DMS79 treated with DMSO at 0.1 percent for 48 hours (cell line): ENCODE measurements around the gene ADAMTS15.

Source experiments
- DNase-seq: peaks from one replicate; lab custom pipeline; 2025; lab: John Stamatoyannopoulos, UW

The ADAMTS15 gene

GRCh38 chr11:130515829-130516553 is 67.5 kb downstream of the ADAMTS15 start:
- no peak for DNase-seq

DNA sequence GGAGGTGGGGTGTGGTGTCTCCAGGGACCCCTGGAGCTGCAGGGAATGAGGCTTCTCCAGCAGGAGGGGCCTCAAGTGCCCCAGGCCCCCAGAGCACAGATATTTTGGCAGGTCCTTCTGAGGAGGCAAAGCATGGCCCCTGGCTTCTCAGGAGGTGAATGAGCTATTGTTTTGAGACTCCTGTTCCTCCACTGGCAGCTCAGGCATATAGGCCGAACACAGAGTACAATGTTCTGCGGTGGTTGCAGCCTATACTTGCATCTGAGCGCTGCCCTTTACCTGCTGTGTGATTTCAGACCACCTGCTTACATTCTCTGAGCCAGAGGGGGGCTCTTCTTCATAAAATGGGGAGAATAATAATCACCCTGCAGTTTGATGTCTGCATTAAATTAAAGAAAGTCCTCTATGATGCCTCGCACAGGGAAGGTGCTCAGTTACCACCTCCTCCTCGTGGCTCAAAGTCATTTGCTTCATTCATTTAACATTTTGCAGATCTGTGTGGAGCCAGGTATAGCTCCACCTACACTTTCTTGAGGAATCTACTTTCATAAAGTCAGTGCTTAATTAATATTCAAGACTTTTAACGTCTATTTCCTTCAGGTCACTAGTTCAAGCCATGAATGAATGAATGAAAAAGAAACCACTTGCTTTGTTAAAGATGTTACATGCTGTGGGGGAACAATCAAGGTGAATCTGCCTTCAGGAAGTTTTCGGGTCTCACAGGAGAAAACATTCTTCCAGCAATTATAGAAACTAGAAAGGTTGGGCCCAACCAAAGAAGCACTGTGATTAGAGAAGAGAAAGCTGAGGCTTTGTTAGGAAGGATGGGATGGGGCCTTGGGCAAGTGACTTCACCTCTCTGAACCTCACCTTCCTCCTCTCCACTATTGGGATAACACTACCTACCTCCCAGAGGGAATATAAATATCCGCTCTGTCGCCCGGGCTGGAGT is 68.4 kb downstream of the ADAMTS15 start:
- DNase-seq: no peak

- DNase-seq: no peak
Measured at GRCh38 chr11:130518164-130518680, 69.8 kb downstream of the ADAMTS15 start.

- no peak for DNase-seq
Measured at GRCh38 chr11:130519128-130519932, 70.9 kb downstream of the ADAMTS15 start.

DNA sequence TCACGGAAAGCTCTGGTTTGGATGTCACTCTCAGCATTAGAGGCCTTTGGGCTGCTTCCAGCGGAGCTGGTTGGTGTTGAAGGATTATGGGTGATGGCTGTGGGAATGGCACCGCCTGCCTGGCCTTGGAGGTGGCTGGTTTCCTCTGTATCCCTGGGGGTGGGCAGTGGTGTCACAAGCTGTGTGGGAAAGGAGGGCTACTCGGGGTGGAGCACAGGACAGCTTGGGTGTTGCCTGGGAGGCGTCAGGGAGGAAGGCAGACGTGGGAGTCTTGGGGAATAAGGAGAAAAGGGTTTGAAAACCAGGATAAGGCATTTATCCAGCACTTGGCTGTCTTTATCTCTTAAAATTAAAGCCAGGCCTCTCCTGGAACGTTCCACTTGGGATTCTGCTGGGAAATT is 71.8 kb downstream of the ADAMTS15 start:
- no peak for DNase-seq

DNA sequence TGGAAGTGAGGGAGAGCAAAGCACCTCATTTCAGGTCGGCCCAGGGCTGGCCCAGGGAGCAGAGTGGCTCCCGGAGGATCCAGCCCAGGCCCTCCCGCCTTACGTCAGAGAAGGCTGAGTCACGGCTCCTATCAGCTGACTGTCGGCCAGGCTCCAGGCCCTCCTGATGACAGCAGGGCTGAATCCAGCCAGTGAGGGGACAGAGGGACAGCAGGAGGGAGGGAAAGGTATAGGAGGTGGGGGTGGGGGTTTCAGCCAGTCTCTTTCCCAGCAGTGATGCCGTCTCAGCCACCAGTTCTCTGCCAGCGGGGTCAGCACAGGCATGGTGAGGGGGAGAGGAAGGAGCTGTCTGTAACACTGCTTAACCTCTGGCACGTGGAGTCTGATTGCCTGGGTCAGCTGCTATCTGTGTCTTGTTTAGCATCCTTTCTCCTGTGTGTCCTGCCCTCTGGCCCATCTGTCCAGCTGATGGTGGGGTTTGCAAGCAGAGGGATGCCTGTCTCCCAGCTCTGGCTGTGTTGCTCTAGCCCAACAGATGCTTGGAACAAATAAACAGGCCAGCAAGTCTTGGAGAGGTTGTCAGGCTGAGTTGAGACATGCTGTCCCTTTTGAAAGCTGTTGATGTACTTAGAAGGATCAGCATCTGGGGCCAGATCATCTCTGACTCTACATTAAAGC is 74.0 kb downstream of the ADAMTS15 start:
- no peak for DNase-seq

DNA sequence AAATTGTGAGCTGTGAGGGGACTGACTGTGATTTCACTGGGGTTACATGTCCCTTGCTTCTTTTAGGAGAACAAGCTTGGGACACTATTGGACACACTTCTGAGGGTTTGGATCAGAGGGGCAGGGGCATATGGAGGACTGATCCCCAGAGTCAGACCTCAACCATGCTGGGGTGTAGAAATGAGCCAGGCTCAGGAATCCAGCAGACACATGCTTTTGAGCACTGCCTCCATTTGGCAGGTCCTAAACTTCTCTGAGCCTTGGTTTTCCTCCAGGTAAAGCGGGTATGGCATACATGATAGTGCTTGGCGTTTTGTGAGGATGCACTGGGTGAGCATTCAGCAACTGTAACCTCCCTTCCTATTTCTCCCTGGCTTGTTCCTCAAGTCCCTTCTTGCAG is 74.7 kb downstream of the ADAMTS15 start:
- DNase-seq: no peak

GRCh38 chr11:130523609-130524008 is 75.2 kb downstream of the ADAMTS15 start:
- no peak for DNase-seq

GRCh38 chr11:130524132-130524790 is 75.8 kb downstream of the ADAMTS15 start:
- no peak for DNase-seq

DNA sequence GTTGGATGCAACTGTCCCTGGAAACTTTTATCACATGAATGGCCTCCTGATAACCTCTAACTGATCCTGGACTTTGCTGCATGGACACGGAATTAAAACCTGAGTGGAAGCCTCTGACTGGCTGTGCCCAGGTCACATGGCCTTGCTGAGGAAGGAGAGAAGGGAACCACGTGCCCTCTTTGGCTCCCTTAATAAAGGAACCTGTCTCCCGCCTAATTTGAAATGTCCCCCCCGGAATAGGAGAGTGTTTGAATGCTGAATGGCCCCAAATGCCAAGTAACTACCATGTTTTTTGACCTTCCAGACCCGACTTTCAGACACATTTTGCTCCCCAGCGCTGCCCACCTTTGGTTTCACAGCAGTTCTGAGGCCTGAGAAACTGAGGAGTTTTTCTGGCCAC is 76.9 kb downstream of the ADAMTS15 start:
- DNase-seq: no peak
